GM18861 (cell line): ENCODE results near the gene CCDC74B.
"Not testable (repeated sequence)": the region's sequence is repeated elsewhere in the genome, so short reads cannot be mapped to it uniquely, and the experiment has no call there.

ENCODE experiments used
- ATAC-seq: cut with Tn5 transposase; IDR thresholded peaks from one replicate; pipeline ENCODE4 v1.9.1; 2021; ENCODE audit not compliant: unreplicated experiment

CCDC74B gene

GRCh38 chr2:130166611-130167010, 21.7 kb upstream of the CCDC74B start:
- ATAC-seq = not testable (repeated sequence)

GRCh38 chr2:130165293-130166016, 20.5 kb upstream of the CCDC74B start:
- no peak for ATAC-seq

- no peak for ATAC-seq
These were observed 18.1 kb upstream of the CCDC74B start for GRCh38 chr2:130162968-130163367.

- ATAC-seq = not testable (repeated sequence)
These were observed 17.6 kb upstream of the CCDC74B start for GRCh38 chr2:130162486-130162885.

GRCh38 chr2:130160838-130161705, 16.2 kb upstream of the CCDC74B start:
- ATAC-seq = not testable (repeated sequence)

- ATAC-seq = no peak
These were observed 15.2 kb upstream of the CCDC74B start for GRCh38 chr2:130160131-130160530.

- ATAC-seq = not testable (repeated sequence)
These were observed 14.5 kb upstream of the CCDC74B start for GRCh38 chr2:130159376-130159775.

GRCh38 chr2:130158631-130159030, 13.7 kb upstream of the CCDC74B start:
- ATAC-seq = no peak

GRCh38 chr2:130157825-130158514, 13.1 kb upstream of the CCDC74B start:
- peak; percentile 82 for ATAC-seq

GRCh38 chr2:130157354-130157753, 12.4 kb upstream of the CCDC74B start:
- peak; percentile 40 for ATAC-seq

GRCh38 chr2:130156624-130157004, 11.7 kb upstream of the CCDC74B start:
- no peak for ATAC-seq

- not testable (repeated sequence) for ATAC-seq
These were observed 11.2 kb upstream of the CCDC74B start for GRCh38 chr2:130155956-130156623.

GRCh38 chr2:130154773-130155765, 10.2 kb upstream of the CCDC74B start:
- ATAC-seq = no peak

- not testable (repeated sequence) for ATAC-seq
These were observed 9.5 kb upstream of the CCDC74B start for GRCh38 chr2:130154423-130154770.

- ATAC-seq = not testable (repeated sequence)
These were observed 9.0 kb upstream of the CCDC74B start for GRCh38 chr2:130153721-130154422.

- ATAC-seq = no peak
These were observed 8.1 kb upstream of the CCDC74B start for GRCh38 chr2:130152816-130153595.

GRCh38 chr2:130152136-130152815, 7.4 kb upstream of the CCDC74B start:
- ATAC-seq = not testable (repeated sequence)

GRCh38 chr2:130151145-130151512, 6.2 kb upstream of the CCDC74B start:
- not testable (repeated sequence) for ATAC-seq
